GM19035 (cell line): ENCODE measurements around the gene FKBP15.
A peak's percentile ranks its signal among the peaks of the same experiment; 100 is the strongest.
"Not testable (repeated sequence)": the region's sequence is repeated elsewhere in the genome, so short reads cannot be mapped to it uniquely, and the experiment has no call there.

Experiments used
- ATAC-seq: cut with Tn5 transposase; IDR thresholded peaks from one replicate; pipeline ENCODE4 v1.9.1; 2021; ENCODE audit not compliant: unreplicated experiment

FKBP15 gene

GRCh38 chr9:113221003-113221799, at the start of gene FKBP15, which contains the start of gene SLC31A1:
FKBP15 (minus strand) TSS chr9:113221277; CDS start chr9:113221243, 34 bp downstream.
SLC31A1 (plus strand) TSS chr9:113221544; CDS start chr9:113256149, 34,605 bp downstream.
- ATAC-seq, result peak; percentile 84

GRCh38 chr9:113269871-113270270, 48.8 kb upstream of the FKBP15 start:
- no peak for ATAC-seq

- no peak for ATAC-seq
These were observed 48.3 kb upstream of the FKBP15 start for GRCh38 chr9:113269355-113269754.

- ATAC-seq, result no peak
These were observed 47.0 kb upstream of the FKBP15 start for GRCh38 chr9:113267911-113268566.

- no peak for ATAC-seq
These were observed 45.1 kb upstream of the FKBP15 start for GRCh38 chr9:113266174-113266573.

GRCh38 chr9:113261917-113262671, 41.0 kb upstream of the FKBP15 start:
- no peak for ATAC-seq

- ATAC-seq, result no peak
These were observed 37.2 kb upstream of the FKBP15 start for GRCh38 chr9:113258282-113258681.

- no peak for ATAC-seq
These were observed 36.8 kb upstream of the FKBP15 start for GRCh38 chr9:113257863-113258262.

GRCh38 chr9:113255438-113255837, 34.4 kb upstream of the FKBP15 start:
- no peak for ATAC-seq

- no peak for ATAC-seq
These were observed 33.9 kb upstream of the FKBP15 start for GRCh38 chr9:113254991-113255390.

- ATAC-seq, result no peak
These were observed 29.7 kb upstream of the FKBP15 start for GRCh38 chr9:113250807-113251206.

GRCh38 chr9:113249661-113250060, 28.6 kb upstream of the FKBP15 start:
- not testable (repeated sequence) for ATAC-seq

- no peak for ATAC-seq
These were observed 26.6 kb upstream of the FKBP15 start for GRCh38 chr9:113247640-113248039.

- no peak for ATAC-seq
These were observed 25.9 kb upstream of the FKBP15 start for GRCh38 chr9:113246928-113247327.

- ATAC-seq, result no peak
These were observed 24.8 kb upstream of the FKBP15 start for GRCh38 chr9:113245894-113246293.

- no peak for ATAC-seq
These were observed 23.5 kb upstream of the FKBP15 start for GRCh38 chr9:113244556-113244955.

- ATAC-seq, result no peak
These were observed 20.1 kb upstream of the FKBP15 start for GRCh38 chr9:113241161-113241560.

- no peak for ATAC-seq
These were observed 17.8 kb upstream of the FKBP15 start for GRCh38 chr9:113238859-113239232.

GRCh38 chr9:113238202-113238858, 17.3 kb upstream of the FKBP15 start:
- no peak for ATAC-seq

GRCh38 chr9:113237026-113237425, 15.9 kb upstream of the FKBP15 start:
- no peak for ATAC-seq

- ATAC-seq, result not testable (repeated sequence)
These were observed 14.7 kb upstream of the FKBP15 start for GRCh38 chr9:113235701-113236255.
